HG03060 (cell line): ENCODE results near the gene EEPD1.
A peak's percentile ranks its signal among the peaks of the same experiment; 100 is the strongest.

Experiments
- ATAC-seq: cut with Tn5 transposase; IDR thresholded peaks from one replicate; pipeline ENCODE4 v1.9.1; 2021; ENCODE audit warnings: low read depth, moderate number of reproducible peaks; ENCODE audit not compliant: unreplicated experiment

Gene EEPD1

DNA sequence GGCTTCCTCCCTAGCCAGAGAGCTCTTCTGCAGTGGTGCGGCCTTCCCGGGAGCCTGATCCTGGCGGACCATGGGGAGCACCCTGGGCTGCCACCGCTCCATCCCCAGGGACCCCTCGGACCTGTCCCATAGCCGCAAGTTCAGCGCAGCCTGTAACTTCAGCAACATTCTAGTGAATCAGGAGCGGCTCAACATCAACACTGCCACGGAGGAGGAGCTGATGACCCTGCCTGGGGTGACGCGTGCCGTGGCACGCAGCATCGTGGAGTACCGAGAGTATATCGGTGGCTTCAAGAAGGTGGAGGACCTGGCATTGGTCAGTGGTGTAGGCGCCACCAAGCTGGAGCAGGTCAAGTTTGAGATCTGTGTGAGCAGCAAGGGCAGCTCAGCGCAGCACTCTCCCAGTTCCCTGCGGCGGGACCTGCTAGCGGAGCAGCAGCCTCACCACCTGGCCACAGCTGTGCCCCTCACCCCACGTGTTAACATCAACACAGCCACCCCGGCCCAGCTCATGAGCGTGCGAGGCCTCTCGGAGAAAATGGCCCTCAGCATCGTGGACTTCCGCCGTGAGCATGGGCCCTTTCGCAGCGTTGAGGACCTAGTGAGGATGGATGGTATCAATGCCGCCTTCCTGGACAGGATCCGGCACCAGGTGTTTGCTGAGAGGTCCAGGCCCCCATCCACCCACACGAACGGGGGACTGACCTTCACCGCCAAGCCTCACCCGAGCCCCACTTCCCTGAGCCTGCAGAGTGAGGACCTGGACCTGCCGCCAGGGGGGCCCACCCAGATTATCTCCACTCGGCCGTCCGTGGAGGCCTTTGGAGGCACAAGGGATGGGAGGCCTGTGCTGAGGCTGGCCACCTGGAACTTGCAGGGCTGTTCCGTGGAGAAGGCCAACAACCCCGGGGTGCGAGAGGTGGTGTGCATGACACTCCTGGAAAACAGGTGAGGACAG, 1.5 kb downstream of the EEPD1 start:
- ATAC-seq = no peak

DNA sequence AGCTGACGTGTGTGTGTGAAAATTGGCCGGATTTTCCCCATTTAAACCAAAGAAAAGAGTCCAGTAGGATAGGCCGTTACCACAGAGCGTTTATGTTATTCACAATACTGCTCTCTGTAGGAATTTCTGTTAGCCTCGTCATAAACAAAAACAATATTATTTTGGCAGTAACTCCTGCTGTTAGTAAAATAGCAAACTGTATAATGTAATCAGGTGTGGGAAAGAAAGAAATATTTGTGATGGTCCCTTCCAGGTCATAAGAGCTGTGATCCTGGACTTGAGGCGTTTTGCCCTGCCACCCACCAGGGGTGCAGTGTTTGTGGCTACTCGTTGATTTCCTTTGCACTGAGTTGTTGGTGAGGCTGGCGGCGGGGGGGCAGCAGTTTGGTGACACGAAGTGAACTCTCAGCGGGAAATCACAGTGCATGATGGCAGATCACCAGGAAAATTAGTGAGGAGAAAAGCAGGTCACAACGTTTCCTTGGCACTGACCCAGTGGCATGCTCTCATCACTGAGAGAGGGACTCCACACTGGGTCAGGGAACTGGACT, 2.8 kb downstream of the EEPD1 start:
- no peak for ATAC-seq

DNA sequence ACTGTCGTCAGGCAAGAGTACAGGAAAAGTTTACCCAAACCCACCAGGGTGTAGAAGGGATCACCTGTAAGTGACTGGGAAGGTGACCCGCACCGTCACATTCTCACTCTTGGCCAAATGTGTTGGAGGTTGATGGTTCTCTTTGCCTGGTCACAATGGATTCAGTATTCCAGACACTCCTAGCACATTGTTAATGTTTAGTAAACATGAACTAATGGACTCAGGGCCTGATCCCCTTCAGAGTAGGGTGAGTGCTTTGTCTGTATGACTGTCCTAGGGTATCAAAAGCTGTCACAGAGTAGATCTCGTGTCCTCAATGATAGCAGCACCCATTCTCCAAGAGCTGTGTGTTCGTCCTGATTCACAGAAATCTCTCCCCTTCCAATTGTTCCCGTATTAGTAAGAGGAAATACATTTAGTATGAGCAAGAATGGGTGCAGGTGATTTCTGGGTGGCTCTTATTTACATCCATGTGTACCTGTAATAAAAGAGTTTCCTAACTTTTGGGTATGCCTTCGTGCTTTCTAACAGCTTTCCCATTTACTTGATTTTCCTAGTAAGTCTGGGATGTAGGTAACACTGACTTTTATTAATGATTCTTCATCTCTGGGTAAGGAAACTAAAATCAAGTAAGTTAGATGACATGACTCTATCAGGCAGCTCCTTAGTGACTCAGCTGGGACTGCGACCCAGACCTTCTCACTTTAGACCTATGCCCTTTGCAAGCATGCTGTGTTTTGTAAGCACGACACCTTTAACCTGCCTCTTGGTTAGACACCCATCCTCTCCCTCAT, 4.7 kb downstream of the EEPD1 start:
- no peak for ATAC-seq

DNA sequence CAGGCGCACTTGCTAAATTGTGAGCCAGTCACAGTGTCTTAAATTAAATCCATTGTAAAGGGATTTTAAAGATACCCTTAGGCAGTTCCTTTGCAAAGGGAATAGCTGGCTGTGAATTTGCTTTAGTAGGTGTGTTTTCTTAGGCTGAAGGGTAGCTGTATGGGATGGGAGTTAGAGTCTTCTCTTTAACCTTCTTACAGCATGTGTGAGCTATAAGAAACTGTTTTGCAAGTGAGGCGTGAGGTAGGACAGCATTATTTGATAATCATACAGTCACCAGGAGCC, 5.2 kb downstream of the EEPD1 start:
- ATAC-seq = no peak

DNA sequence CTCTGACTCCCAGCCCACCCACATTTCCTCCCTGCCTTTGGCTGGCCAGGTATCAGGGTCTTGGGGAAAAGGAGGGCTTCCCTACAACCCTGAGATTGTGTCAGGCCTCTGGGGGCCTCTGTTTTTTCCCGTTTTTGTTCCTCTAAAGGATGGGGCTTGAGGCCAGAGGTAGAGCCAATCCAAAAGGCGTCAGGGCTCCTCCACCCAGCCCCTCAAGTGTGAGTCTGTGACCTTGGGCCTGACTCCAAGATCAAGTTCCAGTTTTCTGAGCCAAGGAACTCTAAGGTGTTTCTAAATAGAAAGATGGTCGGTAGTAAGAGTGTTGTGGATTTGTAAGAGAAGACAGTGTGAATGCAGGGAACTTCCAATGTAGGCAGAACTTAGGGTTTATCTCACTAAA, 6.6 kb downstream of the EEPD1 start:
- ATAC-seq = no peak

DNA sequence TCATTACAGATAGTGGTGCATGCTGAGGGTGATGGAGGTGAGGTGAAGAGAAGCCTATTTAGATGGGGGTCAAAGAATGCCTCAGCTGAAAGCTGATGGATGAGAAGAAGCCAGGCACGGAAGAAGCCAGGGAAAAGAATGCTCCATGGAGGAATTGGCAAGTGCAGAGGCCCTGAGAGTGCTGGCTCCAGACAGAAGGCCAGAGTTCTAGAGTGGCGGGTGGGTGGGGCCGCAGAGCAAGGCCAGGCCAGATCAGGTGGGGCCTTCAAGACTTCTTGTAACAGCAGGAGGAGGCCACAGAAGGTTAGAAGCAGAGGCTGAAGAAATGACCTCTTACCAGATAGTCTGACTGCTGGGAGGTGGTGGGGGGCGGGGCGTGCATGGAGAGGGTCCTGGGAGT, 7.3 kb downstream of the EEPD1 start:
- ATAC-seq = no peak

DNA sequence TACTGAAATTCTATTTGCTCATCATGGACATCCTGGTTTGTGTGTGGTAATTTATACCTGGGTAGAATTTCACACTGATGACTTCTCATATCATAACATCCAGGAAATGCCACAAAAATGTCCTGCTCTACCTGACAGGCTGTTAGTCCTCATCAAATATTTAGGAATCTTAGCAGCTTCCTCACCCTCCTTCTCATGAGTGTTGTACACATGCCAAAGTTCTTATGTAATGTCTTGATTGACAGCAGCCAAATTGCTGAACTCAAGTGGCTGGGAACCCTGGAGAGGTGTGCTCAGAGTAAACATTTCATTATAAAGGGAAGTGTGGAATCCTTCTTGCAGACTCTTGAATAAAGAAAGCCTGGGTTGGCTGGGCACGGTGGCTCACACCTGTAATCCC, 8.9 kb downstream of the EEPD1 start:
- no peak for ATAC-seq

DNA sequence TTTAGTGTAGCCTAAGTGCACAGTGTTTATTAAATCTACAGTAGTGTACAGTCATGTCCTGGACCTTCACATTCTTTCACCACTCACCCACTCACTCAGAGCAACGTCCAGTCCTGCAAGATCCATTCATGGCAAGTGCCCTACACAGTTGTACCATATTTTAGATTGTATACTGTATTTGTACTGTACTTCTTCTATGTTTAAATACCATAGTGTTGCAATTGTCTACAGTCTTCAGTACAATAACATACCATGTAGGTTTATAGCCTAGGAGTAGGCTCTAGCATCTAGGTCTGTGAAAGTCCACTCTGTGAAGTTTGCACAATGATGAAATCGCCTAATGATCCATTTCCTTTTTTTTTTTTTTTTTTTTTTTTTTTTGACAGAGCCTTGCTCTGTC, 12.0 kb downstream of the EEPD1 start:
- ATAC-seq = no peak

DNA sequence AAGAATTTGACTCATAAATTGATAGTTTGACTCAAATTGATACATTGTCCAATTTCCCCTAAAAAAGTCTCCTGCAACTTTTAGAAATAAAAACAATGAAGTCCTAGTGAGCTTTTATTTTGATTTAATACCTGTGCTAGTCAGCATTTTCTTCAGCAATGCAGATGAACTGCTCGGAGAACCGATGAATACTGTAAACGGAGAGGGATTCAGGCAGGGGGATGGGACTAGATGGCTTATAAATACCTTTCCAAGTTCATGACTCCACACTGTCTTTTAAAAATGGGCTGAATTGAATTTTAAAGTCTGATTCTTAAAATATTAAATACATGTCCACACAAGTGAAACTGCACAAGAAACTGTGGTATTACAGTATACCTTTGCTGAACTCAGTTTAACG, 12.7 kb downstream of the EEPD1 start:
- ATAC-seq = no peak

DNA sequence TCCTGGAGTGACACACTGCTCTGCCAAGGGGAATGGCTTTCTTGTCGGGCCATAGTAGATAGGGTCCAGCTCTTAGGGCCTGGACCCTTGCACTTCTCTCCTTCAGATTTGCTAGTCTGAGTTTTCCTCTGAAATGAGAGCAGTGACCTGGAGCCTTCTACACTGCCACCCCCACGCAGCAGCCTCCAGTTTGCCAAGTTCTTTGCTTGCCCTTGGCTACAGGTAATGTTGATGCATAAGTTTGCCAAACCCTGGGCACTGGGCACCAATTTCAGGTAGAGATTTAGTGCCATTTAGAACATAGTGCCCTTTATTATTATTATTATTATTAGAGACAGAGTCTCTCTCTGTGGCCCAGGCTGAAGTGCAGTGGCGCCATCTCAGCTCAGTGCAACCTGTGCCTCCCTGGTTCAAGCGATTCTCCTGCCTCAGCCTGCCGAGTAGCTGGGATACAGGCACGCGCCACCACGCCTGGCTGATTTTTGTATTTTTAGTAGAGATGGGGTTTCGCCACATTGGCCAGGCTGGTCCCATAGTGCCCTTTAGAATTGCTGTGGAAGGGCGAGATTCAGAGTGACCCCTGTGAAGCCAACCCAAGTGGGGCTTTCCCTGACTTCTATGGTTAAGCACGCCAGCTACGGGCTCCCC, 14.5 kb downstream of the EEPD1 start:
- ATAC-seq = no peak

DNA sequence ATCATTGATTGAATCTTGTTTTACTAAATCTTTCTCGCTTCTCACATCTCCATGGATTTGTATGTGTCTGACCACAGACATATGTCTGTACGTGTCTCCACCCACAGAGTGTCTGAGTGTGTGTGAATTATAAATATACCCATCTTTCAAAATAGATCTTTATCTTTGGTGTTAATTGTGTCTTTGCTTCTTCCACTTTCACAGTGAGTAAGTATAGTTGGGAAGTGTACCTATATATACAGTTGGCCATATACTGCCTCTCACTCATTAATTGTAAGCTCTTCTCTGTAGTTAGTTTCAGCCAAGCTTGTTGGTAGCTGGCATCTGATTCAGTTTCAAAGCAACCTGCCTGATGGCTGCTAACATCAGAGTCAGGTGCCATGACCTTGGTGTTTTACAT, 18.4 kb downstream of the EEPD1 start:
- ATAC-seq = peak; percentile 69

DNA sequence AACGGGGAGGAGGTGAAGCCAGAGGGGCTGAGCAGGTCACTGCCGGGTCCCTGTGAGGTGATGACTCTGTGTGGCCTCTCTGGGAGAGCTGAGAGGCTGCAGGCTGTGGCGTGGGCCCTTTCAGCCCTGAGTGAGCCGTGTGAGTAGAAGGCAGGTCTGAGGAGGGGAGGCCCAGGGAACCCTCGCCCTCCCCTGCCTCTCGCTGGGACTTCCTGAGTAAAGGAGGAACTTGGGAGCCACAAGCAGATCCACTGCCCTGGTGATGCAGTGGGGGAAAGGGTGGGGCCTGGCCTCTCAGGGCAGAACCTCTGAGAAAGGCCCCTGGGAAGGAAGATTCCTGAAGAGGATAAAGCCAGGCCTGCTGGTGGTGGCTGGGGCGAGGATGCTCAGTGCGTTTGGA, 22.8 kb downstream of the EEPD1 start:
- ATAC-seq = no peak

DNA sequence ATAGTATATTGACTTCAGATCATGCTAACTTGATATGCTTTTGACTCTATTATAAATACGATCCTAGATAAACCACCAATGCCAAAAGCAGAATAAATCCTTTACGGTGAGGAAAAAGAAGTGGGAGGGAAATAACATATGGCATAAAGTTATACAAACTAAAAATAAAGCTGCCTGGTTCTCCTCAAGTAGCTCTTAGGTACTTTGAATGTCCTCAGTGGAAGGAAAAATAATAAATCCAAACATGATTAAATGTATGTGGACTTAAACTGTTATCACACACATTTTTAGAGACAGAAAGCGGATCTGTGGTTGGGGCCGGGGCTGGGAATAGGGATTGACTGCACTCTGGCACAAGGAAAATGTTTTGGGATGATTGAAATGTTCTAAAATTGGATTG, 23.6 kb downstream of the EEPD1 start:
- no peak for ATAC-seq

DNA sequence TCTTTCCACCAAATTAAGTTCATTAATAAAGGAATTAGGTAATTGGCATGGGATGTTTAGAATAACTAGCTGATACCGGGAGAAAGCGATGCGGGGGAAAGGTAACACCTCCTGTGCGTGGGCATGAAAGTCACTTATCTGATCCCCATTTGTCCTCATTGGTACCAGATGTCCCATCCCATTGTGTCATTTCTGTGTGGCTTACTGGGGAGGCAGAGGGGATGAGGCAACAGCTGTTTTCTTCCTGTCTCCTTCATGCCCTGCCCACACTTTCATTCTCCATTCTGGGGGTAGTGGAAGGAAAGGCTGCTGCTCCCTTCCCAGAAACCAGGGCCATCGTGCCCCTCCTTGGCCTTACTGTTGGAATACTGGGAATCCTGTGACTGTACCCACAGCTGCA, 27.1 kb downstream of the EEPD1 start:
- ATAC-seq = no peak

DNA sequence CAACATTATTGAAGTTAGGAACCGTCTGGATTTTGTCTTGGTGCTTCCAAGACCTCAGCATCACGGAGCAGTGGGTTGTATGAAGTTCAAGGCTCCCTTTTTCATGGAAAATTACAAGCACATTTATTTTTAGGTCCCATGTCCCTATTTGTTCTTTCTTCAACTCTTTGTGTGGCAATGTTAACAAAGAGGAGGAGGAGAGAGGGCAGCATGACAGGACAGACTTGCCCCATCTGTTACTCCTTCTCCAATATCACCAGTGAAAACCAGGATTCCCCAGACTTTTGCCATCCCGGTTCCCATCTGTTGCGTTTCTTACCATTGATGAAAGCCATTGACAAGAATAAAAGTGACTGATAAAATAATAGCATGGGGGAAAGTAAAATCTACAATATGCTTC, 28.6 kb downstream of the EEPD1 start:
- no peak for ATAC-seq

DNA sequence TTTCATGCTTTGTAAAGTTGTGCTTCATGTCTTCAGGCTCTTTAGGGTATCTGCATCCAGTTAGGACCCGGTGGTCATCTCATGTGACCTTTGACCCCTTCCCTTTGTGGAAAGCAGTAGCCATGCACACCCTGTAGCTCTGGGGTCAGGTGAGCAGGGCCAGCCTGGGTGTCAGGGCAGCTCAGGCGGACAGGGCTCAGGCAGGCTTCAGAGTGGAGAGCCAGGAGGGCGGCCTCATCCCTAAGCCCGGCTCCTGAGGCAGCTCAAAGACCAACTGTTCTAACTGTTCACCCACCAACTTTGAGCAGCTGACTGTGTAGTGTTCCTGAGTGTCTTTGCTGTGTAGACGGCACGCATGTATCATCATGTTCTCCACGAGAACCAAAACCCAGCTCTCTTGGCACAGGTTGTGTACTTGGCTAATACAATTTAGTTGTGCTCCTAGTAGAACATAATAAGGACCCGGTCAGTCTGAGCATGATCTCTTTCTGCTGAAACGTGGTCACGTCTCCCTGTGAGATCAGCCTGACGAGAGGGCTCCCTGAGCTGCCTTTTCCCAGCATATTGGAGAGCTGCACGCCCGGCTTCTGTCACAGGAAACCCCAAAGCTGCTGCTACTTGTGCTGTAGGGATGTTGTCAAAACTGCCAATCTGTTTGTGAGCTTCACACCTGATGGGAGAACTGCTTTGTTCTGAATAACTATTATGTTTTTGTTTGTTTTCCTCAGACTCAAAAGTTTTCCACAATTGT, 30.0 kb downstream of the EEPD1 start:
- ATAC-seq = no peak

DNA sequence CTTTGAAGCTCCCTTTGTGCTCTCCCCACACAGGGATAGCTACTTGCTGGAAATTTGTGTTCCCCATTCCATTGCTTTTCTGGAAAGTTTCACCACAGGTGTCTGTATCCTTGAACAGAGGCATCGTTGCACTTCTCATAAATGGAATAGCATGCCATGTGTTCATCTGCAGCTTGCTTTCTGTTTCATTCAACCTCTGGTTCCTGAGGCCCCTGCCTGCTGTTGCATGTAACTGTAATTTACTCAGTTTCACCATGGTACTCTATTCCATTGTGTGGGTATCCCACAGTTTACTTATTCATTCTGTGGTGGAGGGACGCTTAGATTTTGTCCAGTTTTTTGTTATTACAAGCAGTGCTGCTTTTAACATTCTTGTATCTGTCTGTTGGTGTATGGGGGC, 32.0 kb downstream of the EEPD1 start:
- no peak for ATAC-seq

DNA sequence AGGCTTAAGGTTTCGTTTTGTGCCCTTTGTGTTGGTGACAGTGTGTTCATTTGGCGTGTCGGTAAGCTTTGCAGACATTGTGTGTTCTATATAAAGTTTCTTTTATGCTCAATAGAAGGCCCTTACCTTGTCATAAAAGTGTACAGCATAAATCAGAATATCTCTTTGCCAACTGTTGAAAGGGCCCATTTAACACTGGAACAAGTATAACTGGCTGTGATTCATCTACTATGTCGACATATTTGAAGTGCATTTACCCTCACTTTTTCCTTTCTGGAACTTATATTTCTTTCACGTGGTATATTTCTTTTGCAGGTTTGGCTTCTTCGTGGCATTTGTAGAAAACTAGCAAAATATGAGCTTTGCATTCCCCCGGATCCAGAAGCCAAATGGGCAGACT, 32.7 kb downstream of the EEPD1 start:
- no peak for ATAC-seq

DNA sequence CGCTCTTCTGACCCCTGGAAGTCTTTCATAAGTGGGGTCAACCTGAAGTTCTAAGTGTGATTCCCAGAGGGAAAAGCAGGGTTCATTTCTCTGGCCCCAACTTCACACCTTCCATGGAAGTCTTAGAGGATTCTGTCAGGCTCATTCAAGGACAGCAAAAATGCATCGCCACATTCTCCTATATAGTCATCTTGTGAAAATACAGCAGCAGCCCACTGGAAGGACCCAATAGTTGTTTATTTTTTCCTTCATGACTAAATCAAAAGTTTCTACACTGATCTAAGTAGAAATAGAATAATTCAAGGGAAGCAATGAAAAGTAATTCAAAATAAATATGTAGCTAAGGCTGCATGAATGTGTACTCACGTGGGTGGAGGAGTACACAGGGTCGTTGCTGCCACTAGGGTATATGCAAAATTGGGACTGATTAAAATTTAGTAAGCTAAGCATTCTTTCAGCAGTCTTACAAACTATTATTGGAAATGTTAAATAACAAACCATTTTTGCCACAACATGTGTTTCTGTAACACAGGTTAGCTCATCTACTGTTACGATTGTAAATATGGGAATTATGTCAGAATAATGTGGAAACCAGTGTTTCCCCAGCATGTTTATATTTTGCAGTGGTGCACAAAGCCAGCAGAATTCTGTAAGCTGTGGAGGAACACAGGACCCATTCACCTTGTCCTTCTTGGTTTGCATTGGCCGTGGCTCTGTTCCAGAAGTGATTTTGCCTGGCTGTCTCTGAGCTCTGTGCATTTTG, 33.5 kb downstream of the EEPD1 start:
- no peak for ATAC-seq

DNA sequence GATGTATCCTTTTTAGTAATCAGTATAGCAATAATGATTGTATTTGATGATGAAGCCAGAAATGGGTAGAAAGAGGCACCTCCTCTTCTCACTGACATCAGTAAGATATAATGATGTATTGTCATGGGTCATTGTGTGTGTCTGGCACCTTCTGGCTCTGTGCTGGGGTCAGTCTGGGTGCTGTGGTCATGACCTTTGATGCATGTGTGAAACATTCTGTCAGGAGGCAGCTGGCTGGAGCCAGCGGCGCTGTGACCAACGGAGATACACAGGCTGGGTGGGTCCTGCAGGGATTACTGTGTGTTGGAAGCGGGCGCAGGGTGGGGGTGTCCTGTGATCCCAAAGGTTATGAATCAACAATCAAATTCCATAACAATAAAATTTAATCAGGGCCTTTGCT, 35.2 kb downstream of the EEPD1 start:
- ATAC-seq = no peak
